Testis (tissue), 3 donors: ENCODE data around the gene EHBP1. TPM values are rescaled to one million over a fixed set of nuclear protein-coding genes. Genes with fewer than 3 reads are reported as not detected.

ENCODE experiments used
- DNase-seq: peaks from one replicate; pipeline ENCODE4 v3.0.0-alpha.2; 2019
- H3K27ac ChIP-seq, 2 donors: fragments of 200-600 bp; sonication (generic); one replicate each; pipeline ENCODE4 v1.5.1; 2019
- H3K27me3 ChIP-seq: fragments of 200-600 bp; sonication (generic); one replicate; pipeline ENCODE4 v1.5.1; 2019
- H3K36me3 ChIP-seq: fragments of 200-600 bp; sonication (generic); one replicate; pipeline ENCODE4 v1.5.1; 2017; ENCODE audit warnings: low read depth; ENCODE audit errors: missing control alignments
- H3K4me1 ChIP-seq: fragments of 200-600 bp; sonication (generic); one replicate; pipeline ENCODE4 v1.5.1; 2019
- H3K4me3 ChIP-seq, 2 donors: fragments of 200-600 bp; sonication (generic); one replicate each; pipeline ENCODE4 v1.5.1; 2017 to 2019
- H3K9me3 ChIP-seq: fragments of 200-600 bp; sonication (generic); one replicate; pipeline ENCODE4 v1.5.1; 2017
- CTCF ChIP-seq, 3 experiments: fragments of 450-650 bp in 2 of 3; fragments of 200-600 bp in 1 of 3; sonication (generic) in 1 of 3; IDR thresholded peaks; one replicate each; pipeline ENCODE4 v1.5.1; 2016 to 2019; ENCODE audit warnings: antibody characterized with exemption in 3 of 3, mild to moderate bottlenecking in 2 of 3, moderate library complexity in 1 of 3
- POLR2A ChIP-seq: fragments of 450-650 bp; IDR thresholded peaks from one replicate; pipeline ENCODE4 v1.6.1; 2017; ENCODE audit warnings: antibody characterized with exemption, mild to moderate bottlenecking, moderate library complexity
- WGBS, 2 donors: methylation state at CpG; one replicate each; pipeline ENCODE4 v1.1.5; 2018; 5-methylcytosine and 5-hydroxymethylcytosine counted together
- intact Hi-C: fragments of 100-400 bp; cut with DNase I; formaldehyde crosslinking; loops from one replicate; pipeline ENCODE4 v1.15.1; 2023; ENCODE audit warnings: low total_unique reads
- polyA plus RNA-seq: library from polyadenylated mRNA; stranded (reverse); fragments of 350-450 nt; fragmentation: Illumina TruSeq; extraction: RNeasy Lipid Tissue Mini Kit (QIAGEN cat#74804); gene quantifications from one replicate; pipeline ENCODE4 v1.2.3, GENCODE V29; 2014; ENCODE audit warnings: low read depth, low replicate concordance; ENCODE audit not compliant: insufficient read depth
- total RNA-seq, 2 donors: library from RNA; depleted of rRNA; stranded (reverse); fragments of >200 nt; gene quantifications; one replicate each; pipeline ENCODE4 v1.2.3, GENCODE V29; 2016

Gene EHBP1
- total and polyA plus RNA-seq, 3 donors from 2014 or later: 69.3 to 99.5 (median 86.8) TPM

- intact Hi-C loops: no loop called here
- Histone ChIP-seq H3K9me3 (no peaks in the 10 kb centered on the region), H3K4me3 (no peak overlapping the region), H3K27me3 (no peaks in the 10 kb centered on the region), H3K27ac (no peak overlapping the region), H3K4me1 (no peaks in the 10 kb centered on the region), H3K36me3 (no peaks in the 10 kb centered on the region)
- 62 to 76% methylated on average over 2 of the region's 2 CpGs for WGBS, 2 donors
- TF ChIP-seq POLR2A: no peak
- no peak for TF ChIP-seq CTCF (IDR thresholded peaks at IDR 0.05)
- no peak for DNase-seq
These were observed 14.3 kb upstream of the EHBP1 start for GRCh38 chr2:62691186-62691585.

DNA sequence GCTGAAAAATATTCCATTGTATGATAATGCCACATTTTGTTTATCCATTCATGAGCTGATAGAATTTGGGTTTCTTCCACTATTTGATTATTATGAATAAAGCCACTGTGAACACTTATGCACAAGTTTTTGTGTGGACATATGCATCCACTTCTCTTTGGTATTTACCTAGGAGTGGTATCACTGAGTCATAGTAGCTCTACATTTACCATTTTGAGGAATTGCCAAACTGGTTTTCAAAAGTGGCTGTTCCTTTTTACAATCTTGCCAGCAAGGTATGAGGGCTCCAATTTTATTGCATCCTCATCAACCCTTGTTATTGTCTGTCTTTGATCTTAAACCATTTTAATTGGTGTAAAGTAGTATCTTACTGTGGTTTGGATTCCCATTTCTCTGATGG is 13.3 kb upstream of the EHBP1 start:
- Histone ChIP-seq H3K27me3 (no peaks in the 10 kb centered on the region), H3K4me1 (no peaks in the 10 kb centered on the region), H3K27ac (no peak overlapping the region), H3K36me3 (no peaks in the 10 kb centered on the region), H3K4me3 (no peak overlapping the region), H3K9me3 (no peaks in the 10 kb centered on the region)
- TF ChIP-seq CTCF (IDR thresholded peaks at IDR 0.05) (no peak), POLR2A (no peak)
- intact Hi-C loops: no loop called here
- DNase-seq: no peak

DNA sequence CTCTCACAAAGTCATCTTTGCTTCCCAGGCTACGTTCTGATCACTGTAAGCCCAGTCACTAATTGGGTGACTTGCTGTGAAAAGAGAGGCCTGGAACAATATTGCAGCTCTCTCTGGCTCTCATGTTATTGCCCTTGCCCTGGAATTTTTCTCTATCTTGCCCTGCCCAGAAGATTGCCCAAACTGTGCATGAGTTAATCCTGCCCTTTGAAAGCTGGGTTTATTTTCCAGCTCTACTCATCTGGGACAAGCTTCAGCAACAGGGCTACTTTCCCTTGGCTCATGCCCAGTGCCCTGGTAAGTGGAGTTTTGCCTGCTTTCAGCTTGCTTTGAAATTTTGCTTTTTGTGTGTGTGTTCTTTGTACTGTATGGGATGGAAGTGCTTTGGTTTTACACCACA is 6.9 kb upstream of the EHBP1 start:
- intact Hi-C loops: no loop called here
- TF ChIP-seq CTCF (IDR thresholded peaks at IDR 0.05): no peak
- TF ChIP-seq POLR2A: no peak
- DNase-seq: no peak
- no peaks in the 10 kb centered on the region for H3K27me3 ChIP-seq
- 89 to 91% methylated on average over 1 of the region's 1 CpG for whole genome bisulfite sequencing, 2 donors
- no peak overlapping the region for H3K27ac ChIP-seq
- H3K9me3 ChIP-seq: no peaks in the 10 kb centered on the region
- no peaks in the 10 kb centered on the region for H3K36me3 ChIP-seq
- no peaks in the 10 kb centered on the region for H3K4me1 ChIP-seq
- no peak overlapping the region for H3K4me3 ChIP-seq

GRCh38 chr2:62704654-62705006 is 883 bp upstream of the EHBP1 start:
- H3K27me3 ChIP-seq: no peaks in the 10 kb centered on the region
- H3K9me3 ChIP-seq: no peaks in the 10 kb centered on the region
- DNase-seq: no peak
- peaks cover 18% of the 10 kb centered on the region for H3K4me1 ChIP-seq
- H3K27ac ChIP-seq: peak overlapping the region; percentile 71 to 88
- H3K4me3 ChIP-seq: peak overlapping the region; percentile 91
- TF ChIP-seq CTCF (IDR thresholded peaks at IDR 0.05) (no peak), POLR2A (no peak)
- WGBS, 2 donors: 3 to 8% methylated on average over 2 of the region's 2 CpGs
- no peaks in the 10 kb centered on the region for H3K36me3 ChIP-seq
- intact Hi-C loops: no loop called here

DNA sequence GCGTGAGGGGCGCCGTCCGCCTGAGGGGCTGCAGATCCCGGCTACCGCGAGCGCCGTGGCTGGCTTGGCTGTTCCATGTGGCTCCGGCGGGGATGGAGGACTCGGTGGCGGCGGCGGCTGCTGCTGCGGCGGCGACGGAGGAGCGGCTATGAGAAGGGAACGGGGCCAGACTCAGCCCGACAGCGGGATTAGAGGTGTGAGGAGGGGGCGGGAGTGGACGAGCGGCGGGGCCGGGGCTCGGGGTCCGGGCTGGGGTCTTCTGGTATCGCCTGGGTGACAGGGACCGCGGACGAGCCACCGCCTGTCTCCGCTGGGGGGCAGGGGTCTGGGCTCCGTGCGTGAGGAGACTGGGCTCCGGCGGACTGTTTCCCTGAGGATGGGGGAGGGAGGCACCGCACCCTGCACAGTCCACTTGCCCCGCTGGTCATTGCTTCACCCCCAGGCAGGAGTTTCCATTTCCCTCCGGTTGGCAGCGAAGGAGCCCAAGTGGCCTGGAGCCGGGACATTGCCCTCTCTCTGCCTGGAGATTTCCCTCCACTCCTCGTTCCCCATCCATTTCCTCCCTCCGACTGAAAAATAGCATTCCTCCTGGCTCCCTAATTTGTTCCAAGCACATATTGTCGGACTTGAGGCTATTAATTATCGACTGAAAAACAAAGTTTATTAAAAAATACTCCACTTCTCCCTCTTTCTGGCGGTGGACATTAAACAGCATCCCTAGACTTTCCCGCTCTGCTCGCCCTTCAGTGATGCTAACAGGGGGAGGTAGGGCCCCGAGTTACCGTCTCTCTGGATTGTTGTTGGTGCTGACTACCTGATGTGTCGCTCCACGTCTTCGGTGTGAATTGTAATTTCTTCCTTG is 577 bp downstream of the EHBP1 start:
- Histone ChIP-seq H3K9me3 (no peaks in the 10 kb centered on the region), H3K4me3 (peak overlapping the region; percentile 91), H3K36me3 (no peaks in the 10 kb centered on the region), H3K27ac (peak overlapping the region; percentile 88 to 90), H3K27me3 (no peaks in the 10 kb centered on the region), H3K4me1 (peaks cover 18% of the 10 kb centered on the region)
- intact Hi-C loops: no loop called here
- WGBS, 2 donors: 1% methylated on average over 30 to 57 of the region's 57 CpGs
- TF ChIP-seq CTCF (IDR thresholded peaks at IDR 0.05) (peak in 2 of 3 experiments; percentile 22 to 30), POLR2A (no peak)
- DNase-seq: peak; percentile 75
